ENCODE measurements around the gene TRRAP. TPM values are rescaled to one million over a fixed set of nuclear protein-coding genes. Genes with fewer than 3 reads are reported as not detected.
A peak's percentile ranks its signal among the peaks of the same experiment; 100 is the strongest.

The TRRAP gene
- total and polyA plus RNA-seq, 5 experiments from 2014 or later = 2.6 to 63.4 (median 5.9) TPM

DNA sequence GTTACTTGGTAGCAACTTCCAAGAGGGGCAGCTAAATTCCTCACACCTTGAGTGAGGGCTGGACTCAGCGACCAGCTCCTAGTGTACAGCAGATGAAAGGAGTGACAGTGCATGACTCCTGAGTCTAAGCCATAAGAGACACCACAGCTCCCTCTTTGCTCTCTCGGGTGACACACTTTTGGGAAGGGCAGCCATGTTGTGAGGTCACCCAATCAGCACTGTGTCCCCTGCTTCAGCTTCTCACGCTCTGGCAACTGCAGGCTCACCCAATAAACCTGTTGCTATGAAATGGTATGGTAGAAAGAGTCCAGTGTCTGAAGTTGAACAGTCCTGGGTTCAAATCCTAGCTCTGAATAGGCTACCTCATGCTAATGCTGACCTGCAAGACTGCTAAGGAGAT lies 29.4 kb upstream of the TRRAP start:
- ATAC-seq (no peak), DNase-seq (no peak)
- Mint-ChIP-seq H3K4me1 (peaks cover 0 to 4% (median 0%) of the 10 kb centered on the region in 4 donors), H3K9me3 (peaks cover 0 to 21% (median 8%) of the 10 kb centered on the region in 9 donors), H3K27me3 (peaks cover 2 to 13% (median 7%) of the 10 kb centered on the region in 5 donors), H3K4me3 (no peak overlapping the region), H3K27ac (no peak overlapping the region), H3K36me3 (no peaks in the 10 kb centered on the region)
- POLR2A ChIA-PET = no interaction called here

DNA sequence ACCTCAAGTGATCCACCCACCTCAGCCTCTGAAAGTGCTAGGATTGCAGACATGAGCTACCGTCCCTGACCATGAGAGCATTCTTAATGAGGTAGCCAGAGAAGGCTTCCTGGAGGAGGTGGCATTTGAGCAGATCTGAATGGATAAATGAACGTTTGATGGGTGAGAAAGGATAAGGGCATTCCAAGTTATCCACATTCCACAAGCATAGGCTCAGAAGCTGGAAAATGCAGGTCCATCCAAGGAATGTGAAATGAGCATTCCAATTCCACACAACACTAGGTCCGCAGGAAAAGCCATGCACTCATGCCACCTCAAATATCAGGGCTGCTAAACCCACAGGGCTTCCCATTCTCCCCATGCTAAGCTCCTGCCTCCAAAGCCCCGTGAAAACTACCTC lies 25.5 kb upstream of the TRRAP start:
- ATAC-seq (no peak), DNase-seq (no peak)
- no peak overlapping the region for H3K4me3 Mint-ChIP-seq
- H3K9me3 Mint-ChIP-seq = peaks cover 0 to 17% (median 8%) of the 10 kb centered on the region in 9 donors
- H3K4me1 Mint-ChIP-seq = peaks cover 0 to 4% (median 0%) of the 10 kb centered on the region in 4 donors
- peaks cover 2 to 10% (median 8%) of the 10 kb centered on the region in 5 donors for H3K27me3 Mint-ChIP-seq
- POLR2A ChIA-PET = no interaction called here
- H3K36me3 Mint-ChIP-seq = no peaks in the 10 kb centered on the region
- H3K27ac Mint-ChIP-seq = no peak overlapping the region

GRCh38 chr7:98855610-98856422 lies 22.5 kb upstream of the TRRAP start:
- H3K27ac Mint-ChIP-seq = peak overlapping the region in 1 of 10 donors; percentile 7
- DNase-seq = no peak
- H3K27me3 Mint-ChIP-seq = peaks cover 6 to 31% (median 10%) of the 10 kb centered on the region in 5 donors
- peaks cover 0 to 4% (median 0%) of the 10 kb centered on the region in 4 donors for H3K4me1 Mint-ChIP-seq
- peaks cover 0 to 2% (median 0%) of the 10 kb centered on the region in 3 donors for H3K36me3 Mint-ChIP-seq
- no peak for ATAC-seq
- H3K4me3 Mint-ChIP-seq = no peak overlapping the region
- POLR2A ChIA-PET = no interaction called here
- no peaks in the 10 kb centered on the region for H3K9me3 Mint-ChIP-seq

DNA sequence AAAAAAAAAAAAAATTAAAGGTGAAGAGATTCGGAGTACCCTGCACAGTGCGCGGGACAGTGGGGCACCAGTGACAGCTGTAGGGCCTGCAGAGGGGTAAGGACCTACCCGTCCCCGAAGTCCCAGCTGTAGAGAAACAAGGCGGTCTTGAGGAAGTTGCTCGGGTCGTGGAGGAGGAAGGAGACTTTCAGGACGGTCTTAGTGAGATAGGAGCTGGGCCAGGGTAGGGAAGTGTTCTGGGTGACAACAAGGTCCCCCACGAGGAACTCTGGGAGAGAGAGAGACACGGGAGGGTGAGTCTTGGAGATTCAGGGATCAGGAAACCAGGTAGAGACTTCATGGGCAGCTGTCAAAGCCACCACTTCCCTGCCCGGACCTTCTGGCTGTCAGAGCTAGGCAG lies 18.3 kb upstream of the TRRAP start:
- Mint-ChIP-seq H3K27ac (no peak overlapping the region), H3K4me1 (peaks cover 0 to 1% (median 0%) of the 10 kb centered on the region in 4 donors), H3K9me3 (no peaks in the 10 kb centered on the region), H3K36me3 (peaks cover 0 to 2% (median 2%) of the 10 kb centered on the region in 3 donors), H3K27me3 (peaks cover 2 to 25% (median 11%) of the 10 kb centered on the region in 5 donors), H3K4me3 (no peak overlapping the region)
- ATAC-seq = no peak
- POLR2A ChIA-PET = no interaction called here
- peak in 1 of 10 donors; percentile 31 for DNase-seq

DNA sequence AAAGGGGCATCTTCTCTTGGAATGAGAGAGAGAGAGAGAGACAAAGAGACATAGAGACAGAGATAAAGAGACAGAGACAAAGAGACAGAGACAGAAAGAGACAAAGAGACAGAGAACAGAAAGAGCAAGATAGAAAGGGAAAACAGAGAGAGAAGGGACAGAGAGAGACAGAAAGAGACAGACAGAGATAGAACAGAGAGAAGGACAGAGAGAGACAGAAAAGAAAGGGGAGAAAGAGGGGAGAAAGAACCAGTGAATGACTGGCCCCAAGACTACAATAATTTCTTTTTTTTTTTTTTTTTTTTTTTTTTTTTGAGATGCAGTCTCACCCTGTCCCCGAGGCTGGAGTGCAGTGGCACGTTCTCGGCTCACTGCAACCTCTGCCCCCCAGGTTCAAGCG lies 16.1 kb upstream of the TRRAP start:
- POLR2A ChIA-PET = no interaction called here
- H3K27ac Mint-ChIP-seq = peak overlapping the region in 1 of 10 donors; percentile 20

DNA sequence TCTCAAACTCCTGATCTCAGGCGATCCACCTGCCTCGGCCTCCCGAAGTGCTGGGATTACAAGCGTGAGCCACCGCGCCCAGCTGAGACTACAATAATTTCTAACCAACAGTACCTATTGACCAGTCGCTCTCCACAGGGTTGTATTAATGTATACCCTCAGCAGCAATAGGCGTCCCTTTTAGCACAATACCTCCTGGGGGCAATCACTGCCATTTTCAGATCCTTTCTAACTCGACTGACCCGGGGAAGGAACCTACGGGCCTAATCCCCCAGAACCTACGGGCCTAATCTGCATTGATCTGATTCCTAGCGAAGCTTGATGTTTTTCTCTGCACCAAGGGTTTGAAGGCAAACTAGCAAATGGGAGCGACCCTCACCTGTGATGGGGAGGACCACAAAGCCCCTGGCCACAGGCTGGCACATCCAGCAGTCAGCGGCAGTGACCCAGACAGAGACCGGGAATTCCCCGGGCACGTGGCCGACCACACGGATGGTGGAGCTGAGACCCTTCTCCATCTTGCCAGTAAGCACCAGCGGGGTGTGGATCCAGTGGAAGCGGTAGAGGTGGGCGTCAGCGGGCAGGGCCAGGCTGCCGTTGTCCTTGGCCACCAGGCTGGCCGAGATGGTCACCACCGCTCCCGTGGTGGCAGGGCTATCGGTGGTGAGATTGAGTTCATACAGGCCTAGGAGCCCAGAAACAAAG lies 15.5 kb upstream of the TRRAP start:
- Mint-ChIP-seq H3K9me3 (no peaks in the 10 kb centered on the region), H3K4me1 (peaks cover 0 to 1% (median 0%) of the 10 kb centered on the region in 4 donors), H3K36me3 (peaks cover 0 to 2% (median 2%) of the 10 kb centered on the region in 3 donors), H3K27ac (no peak overlapping the region), H3K27me3 (peaks cover 2 to 25% (median 11%) of the 10 kb centered on the region in 5 donors), H3K4me3 (no peak overlapping the region)
- DNase-seq (peak in 1 of 10 donors; percentile 26), ATAC-seq (no peak)
- POLR2A ChIA-PET = no interaction called here

More for the DNA sequence above, 16.1 kb upstream of the TRRAP start:
- Mint-ChIP-seq H3K4me3 (no peak overlapping the region), H3K36me3 (peaks cover 0 to 2% (median 2%) of the 10 kb centered on the region in 3 donors), H3K9me3 (no peaks in the 10 kb centered on the region), H3K4me1 (peaks cover 0 to 1% (median 0%) of the 10 kb centered on the region in 4 donors), H3K27me3 (peaks cover 2 to 25% (median 11%) of the 10 kb centered on the region in 5 donors)
- ATAC-seq = no peak
- DNase-seq = no peak

- POLR2A ChIA-PET = no interaction called here
- DNase-seq (no peak), ATAC-seq (no peak)
- H3K27ac Mint-ChIP-seq = peak overlapping the region in 1 of 10 donors; percentile 79
- peaks cover 2 to 24% (median 15%) of the 10 kb centered on the region in 5 donors for H3K27me3 Mint-ChIP-seq
- peaks cover 0 to 1% (median 0%) of the 10 kb centered on the region in 4 donors for H3K4me1 Mint-ChIP-seq
- peaks cover 0 to 2% (median 2%) of the 10 kb centered on the region in 3 donors for H3K36me3 Mint-ChIP-seq
- H3K9me3 Mint-ChIP-seq = no peaks in the 10 kb centered on the region
- no peak overlapping the region for H3K4me3 Mint-ChIP-seq
These were observed 14.7 kb upstream of the TRRAP start for GRCh38 chr7:98863601-98864000.

GRCh38 chr7:98864731-98865453 lies 13.4 kb upstream of the TRRAP start:
- H3K27ac Mint-ChIP-seq = no peak overlapping the region
- POLR2A ChIA-PET = no interaction called here
- H3K27me3 Mint-ChIP-seq = peaks cover 2 to 23% (median 6%) of the 10 kb centered on the region in 5 donors
- DNase-seq (no peak), ATAC-seq (no peak)
- peaks cover 0 to 2% (median 2%) of the 10 kb centered on the region in 3 donors for H3K36me3 Mint-ChIP-seq
- no peaks in the 10 kb centered on the region for H3K9me3 Mint-ChIP-seq
- H3K4me3 Mint-ChIP-seq = no peak overlapping the region
- peaks cover 0 to 6% (median under 1%) of the 10 kb centered on the region in 4 donors for H3K4me1 Mint-ChIP-seq

DNA sequence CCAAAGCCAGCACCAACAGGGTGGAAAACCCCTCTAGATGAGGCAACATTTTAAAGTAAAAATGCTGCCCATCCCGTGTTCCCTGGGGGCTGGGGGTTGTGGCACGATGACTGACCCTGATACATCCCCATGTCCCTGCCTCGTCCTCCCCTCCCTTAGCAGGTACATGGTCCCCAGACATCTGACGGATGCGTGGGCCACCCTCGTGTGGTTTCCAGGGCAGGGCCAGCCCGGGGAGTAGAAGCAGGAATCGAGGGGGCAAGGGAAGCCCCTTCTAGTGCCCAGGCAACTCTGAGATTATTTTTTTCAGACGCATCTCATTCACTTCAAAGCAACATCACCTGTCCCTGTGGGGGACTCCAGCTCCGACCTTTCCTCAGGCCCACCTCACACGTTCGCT lies 12.0 kb upstream of the TRRAP start:
- DNase-seq (no peak), ATAC-seq (no peak)
- H3K9me3 Mint-ChIP-seq = no peaks in the 10 kb centered on the region
- H3K4me1 Mint-ChIP-seq = peaks cover 0 to 10% (median 5%) of the 10 kb centered on the region in 4 donors
- no peak overlapping the region for H3K4me3 Mint-ChIP-seq
- POLR2A ChIA-PET = no interaction called here
- H3K27me3 Mint-ChIP-seq = peaks cover 2 to 30% (median 10%) of the 10 kb centered on the region in 5 donors
- H3K36me3 Mint-ChIP-seq = peaks cover 0 to 2% (median 0%) of the 10 kb centered on the region in 3 donors
- H3K27ac Mint-ChIP-seq = no peak overlapping the region

GRCh38 chr7:98866765-98867164 lies 11.6 kb upstream of the TRRAP start:
- H3K36me3 Mint-ChIP-seq = peaks cover 0 to 2% (median 0%) of the 10 kb centered on the region in 3 donors
- H3K4me3 Mint-ChIP-seq = no peak overlapping the region
- no peaks in the 10 kb centered on the region for H3K9me3 Mint-ChIP-seq
- POLR2A ChIA-PET = no interaction called here
- no peak for ATAC-seq
- H3K27me3 Mint-ChIP-seq = peaks cover 2 to 34% (median 12%) of the 10 kb centered on the region in 5 donors
- peaks cover 0 to 10% (median 5%) of the 10 kb centered on the region in 4 donors for H3K4me1 Mint-ChIP-seq
- H3K27ac Mint-ChIP-seq = no peak overlapping the region
- DNase-seq = no peak

DNA sequence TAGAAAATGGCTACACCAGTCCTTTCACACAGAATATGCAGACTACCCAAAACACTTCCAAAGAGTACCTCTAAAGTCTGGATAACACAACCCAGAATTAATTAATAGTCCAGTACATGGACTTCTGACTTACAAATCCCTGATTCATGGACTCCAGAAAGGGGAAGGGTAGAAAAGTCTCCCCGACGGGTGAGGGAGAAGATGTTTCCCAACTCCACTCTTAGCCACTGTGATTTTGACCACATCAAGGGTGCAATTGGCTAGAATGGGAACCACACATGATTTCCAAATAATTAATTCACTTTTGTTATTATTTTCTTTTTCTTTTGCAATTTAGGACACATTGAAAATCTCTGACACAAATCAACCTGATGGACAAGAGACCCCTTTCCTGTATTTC lies 9.9 kb upstream of the TRRAP start:
- Mint-ChIP-seq H3K4me3 (peak overlapping the region in 5 of 10 donors; percentile 7 to 53 (median 37)), H3K9me3 (no peaks in the 10 kb centered on the region), H3K36me3 (peaks cover 0 to 2% (median 0%) of the 10 kb centered on the region in 3 donors), H3K27ac (no peak overlapping the region), H3K4me1 (peaks cover 0 to 10% (median 5%) of the 10 kb centered on the region in 4 donors), H3K27me3 (peaks cover 2 to 36% (median 10%) of the 10 kb centered on the region in 5 donors)
- ATAC-seq = no peak
- DNase-seq = no peak
- POLR2A ChIA-PET = no interaction called here

- POLR2A ChIA-PET = no interaction called here
- peak overlapping the region; percentile 14 to 53 (median 33) for H3K4me3 Mint-ChIP-seq
- ATAC-seq = no peak
- H3K9me3 Mint-ChIP-seq = no peaks in the 10 kb centered on the region
- DNase-seq = no peak
- peaks cover 0 to 33% (median 8%) of the 10 kb centered on the region in 5 donors for H3K27me3 Mint-ChIP-seq
- H3K27ac Mint-ChIP-seq = no peak overlapping the region
- H3K36me3 Mint-ChIP-seq = no peaks in the 10 kb centered on the region
- H3K4me1 Mint-ChIP-seq = peaks cover 0 to 10% (median 4%) of the 10 kb centered on the region in 4 donors
These were observed 9.2 kb upstream of the TRRAP start for GRCh38 chr7:98869027-98869596.
